ENCODE results near the gene TMEM255B.
"Not testable (repeated sequence)": the region's sequence is repeated elsewhere in the genome, so short reads cannot be mapped to it uniquely, and the experiment has no call there.

The TMEM255B gene

GRCh38 chr13:113820813-113821651, 62.0 kb downstream of the TMEM255B start:
- no peak for DNase-seq

GRCh38 chr13:113821847-113822246, 62.8 kb downstream of the TMEM255B start:
- DNase-seq: no peak

DNA sequence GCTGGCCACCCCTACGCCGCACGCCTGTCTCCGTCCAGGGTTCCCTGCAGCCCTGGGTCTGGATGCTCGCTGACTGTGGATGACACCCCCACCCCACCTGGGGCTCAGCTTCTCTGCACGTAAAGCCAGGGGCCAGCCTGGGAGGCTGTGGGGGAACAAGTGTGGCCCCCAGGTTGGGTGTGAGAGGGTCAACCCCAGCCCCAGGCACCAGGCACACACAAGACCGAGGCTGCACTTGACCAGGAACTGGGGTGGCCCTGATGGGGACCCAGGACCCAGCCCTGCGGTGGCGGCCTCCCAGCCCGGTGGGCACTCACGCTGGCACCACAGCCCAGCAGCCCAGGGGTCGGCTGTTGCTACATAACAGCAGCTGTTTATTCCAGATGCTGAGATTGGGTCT, 63.2 kb downstream of the TMEM255B start:
- no peak for DNase-seq

DNA sequence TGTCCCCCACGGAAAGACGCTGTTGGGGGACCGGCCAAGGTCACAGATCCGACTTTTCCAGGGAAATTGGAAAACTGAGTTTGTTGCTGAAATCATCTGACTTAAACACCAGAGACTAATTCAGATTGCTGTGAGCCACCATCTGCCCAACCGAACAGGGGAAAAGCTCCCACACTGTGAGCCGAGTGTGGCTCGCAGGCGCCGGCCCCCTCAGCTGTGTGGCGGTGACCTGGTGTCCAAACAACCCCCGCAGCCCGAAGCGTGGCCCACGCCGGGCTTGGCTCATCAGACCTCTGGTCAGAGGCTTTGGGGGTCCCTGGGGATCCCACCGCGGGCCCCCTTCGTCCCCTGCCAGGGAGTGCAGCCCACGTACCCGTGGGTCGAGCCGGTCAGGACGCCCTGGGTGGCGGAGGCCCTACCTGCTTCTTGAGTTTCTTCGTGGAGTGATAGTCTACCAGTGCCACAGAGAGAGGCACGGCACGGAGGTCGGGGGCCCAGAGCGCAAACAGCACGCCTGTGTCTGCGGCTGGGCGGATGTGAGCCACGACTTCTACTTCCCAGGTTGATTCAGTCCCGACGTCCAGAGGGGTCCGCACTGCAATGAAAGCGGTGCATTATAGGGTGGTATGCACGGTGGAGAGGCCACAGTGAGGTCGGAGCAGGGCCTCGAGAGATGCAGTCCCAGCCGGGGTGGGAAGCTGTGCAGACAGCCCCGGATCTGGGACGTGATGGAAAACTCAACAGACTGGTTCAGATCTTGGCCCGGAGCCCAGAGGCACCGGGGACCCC, 64.1 kb downstream of the TMEM255B start:
- DNase-seq: no peak

- DNase-seq: no peak
Measured at GRCh38 chr13:113823771-113824170, 64.7 kb downstream of the TMEM255B start.

GRCh38 chr13:113825841-113826240, 66.8 kb downstream of the TMEM255B start:
- DNase-seq: no peak

- DNase-seq: not testable (repeated sequence)
Measured at GRCh38 chr13:113826446-113826845, 67.4 kb downstream of the TMEM255B start.

DNA sequence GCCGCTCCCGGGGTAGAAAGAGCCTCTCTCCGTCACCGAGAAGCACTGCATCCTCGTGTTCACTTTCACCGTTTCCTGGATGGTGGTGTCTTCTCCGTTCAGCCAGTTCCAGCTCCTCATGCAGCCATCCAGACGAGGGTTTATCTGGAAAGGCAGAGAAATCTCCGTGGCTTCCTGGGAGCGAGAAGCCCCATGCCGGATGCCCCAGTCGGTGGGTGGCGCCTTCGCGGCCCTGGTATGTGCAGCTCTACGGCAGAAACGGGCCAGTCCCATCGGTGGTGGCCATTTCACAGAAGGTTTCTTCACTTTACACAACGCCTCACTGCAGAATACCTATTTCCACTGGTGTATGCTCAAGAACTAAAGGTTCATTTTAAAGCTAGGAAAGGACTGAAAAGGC, 68.0 kb downstream of the TMEM255B start:
- DNase-seq: no peak

- DNase-seq: no peak
Measured at GRCh38 chr13:113828282-113828825, 69.3 kb downstream of the TMEM255B start.

DNA sequence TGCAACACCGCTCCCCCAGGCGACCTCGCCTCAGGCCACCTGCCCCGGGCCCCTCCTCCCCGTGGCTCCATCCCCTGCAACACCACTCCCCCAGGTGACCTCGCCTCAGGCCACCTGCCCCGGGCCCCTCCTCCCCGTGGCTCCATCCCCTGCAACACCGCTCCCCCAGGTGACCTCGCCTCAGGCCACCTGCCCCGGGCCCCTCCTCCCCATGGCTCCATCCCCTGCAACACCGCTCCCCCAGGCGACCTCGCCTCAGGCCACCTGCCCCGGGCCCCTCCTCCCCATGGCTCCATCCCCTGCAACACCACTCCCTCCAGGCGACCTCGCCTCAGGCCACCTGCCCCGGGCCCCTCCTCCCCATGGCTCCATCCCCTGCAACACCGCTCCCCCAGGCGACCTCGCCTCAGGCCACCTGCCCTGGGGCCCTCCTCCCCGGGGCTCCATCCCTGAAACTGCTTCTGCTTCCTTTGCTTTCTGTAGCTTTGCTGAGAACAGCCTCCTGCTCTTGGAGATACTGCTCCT, 71.5 kb downstream of the TMEM255B start:
- not testable (repeated sequence) for DNase-seq

GRCh38 chr13:113831061-113831460, 72.0 kb downstream of the TMEM255B start:
- no peak for DNase-seq

DNA sequence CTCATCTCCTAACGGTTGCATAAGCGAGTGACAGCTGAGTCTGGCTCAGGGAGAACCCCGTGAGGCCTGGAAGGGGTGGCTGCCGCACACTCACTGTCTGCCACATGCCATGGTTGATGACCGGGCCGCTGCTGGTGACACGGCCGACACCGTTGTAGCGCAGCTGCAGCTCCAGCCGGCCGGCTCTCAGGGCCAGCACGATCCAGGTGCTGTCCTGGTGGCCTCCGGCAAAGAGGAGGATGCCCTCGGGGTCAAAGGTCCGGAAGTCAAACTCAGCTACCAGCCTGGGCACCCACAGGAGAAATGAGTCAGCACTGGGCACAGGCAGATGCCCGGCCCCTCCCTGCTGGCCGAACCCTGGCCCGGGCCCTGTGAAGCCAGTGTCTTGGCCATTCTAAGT, 73.2 kb downstream of the TMEM255B start:
- no peak for DNase-seq

GRCh38 chr13:113832631-113833030, 73.6 kb downstream of the TMEM255B start:
- DNase-seq: no peak

DNA sequence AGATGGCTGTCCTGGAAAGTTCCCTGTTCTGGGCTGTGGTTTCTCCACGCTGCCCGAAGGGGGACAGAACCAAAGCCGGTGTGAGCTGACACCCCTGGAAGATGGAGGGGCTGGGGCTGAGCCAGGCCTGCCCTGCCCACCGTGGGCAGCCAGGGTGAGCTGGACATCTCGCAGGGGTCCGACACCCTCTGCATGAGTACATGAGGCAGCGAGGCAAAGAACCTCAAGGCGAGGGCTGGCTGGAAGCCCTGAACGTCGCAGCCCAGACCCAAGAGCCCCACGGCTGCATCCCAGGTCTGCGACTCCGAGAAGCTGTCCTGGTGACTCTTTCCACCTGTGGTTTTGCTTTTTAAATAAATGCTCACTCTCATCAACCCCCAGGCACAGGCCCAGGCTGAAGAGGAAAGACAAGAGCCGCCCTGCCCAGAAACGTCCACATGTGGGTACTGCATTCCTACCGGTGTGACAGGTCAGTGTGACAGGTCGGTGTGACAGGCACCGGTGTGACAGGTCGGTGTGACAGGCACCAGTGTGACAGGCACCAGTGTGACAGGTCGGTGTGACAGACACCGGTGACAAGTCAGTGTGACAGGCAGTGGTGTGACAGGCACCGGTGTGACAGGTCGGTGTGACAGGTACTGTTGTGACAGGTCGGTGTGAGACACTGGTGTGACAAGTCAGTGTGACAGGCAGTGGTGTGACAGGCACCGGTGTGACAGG, 74.2 kb downstream of the TMEM255B start:
- DNase-seq: no peak

- not testable (repeated sequence) for DNase-seq
Measured at GRCh38 chr13:113834006-113834405, 75.0 kb downstream of the TMEM255B start.

DNA sequence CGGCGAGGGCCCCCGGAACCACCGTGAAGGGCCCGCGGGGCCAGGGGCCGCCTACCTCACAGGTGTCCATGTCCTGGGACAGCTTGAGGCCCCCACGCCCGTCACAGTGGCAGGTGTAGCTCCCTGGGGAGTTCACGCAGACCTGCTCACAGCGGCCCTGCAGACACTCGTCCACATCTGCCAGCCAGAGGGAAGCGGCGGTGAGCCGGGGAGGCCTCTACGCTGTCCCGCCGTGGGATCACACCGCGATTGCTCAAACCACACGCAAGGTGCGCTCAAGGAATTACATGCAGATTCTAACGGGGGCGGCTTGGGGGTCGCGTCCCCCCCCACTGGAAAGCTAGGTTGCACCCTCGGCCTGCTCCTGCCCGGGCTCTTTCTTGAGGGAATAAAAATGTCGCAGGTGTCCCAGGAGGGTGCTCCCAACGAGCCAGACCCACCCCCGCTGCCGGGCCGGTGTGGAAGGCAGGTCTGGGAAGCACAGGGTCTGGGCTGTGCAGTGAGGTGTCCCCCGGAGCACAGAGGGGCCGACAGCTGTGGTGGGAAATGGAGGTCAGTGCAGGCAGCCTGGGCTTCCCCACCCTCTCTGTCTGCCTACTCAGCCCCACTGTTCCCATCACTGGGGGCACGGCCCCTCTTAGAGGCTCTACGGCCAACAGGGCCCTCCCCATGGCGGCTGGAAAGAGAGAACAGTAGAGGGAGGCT, 75.6 kb downstream of the TMEM255B start:
- DNase-seq: no peak

GRCh38 chr13:113835461-113836270, 76.6 kb downstream of the TMEM255B start:
- DNase-seq: no peak

DNA sequence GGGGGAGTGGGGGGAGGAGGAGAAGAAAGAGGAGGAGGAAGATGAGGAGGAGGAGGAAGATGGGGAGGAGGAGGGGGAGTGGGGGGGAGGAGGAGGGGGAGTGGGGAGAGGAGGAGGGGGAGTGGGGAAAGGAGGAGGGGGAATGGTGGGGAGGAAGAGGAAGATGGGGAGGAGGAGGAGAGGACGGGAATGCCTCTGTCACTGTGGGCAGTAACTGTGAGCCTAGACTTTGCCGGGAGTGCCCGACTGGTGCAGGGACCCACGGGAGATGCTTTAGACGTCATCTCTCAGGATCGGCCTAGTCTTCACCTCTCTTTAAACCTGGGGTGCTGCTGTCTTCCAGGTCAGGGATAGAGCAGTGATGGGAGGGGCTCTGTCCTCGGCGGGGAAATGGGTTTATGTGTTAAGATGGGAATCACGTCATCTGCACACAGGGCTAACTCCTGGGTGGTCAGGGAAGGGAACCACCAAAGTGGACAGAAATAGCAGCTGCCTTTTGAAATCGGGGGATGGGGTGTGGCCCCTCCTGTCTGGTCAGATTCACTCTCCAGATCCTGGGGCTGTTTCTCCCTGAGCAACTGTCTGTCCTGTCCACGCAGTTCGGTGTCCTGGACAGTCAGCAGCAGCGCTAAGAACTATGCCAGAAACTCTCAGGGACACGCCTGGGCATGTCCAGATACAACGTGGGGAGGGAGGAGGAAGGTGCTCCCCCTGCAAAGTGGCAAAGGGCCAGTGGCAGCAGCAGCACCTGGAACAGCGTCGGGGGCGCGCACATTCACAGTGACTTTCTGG, 77.9 kb downstream of the TMEM255B start:
- no peak for DNase-seq

GRCh38 chr13:113837560-113838355, 78.7 kb downstream of the TMEM255B start:
- DNase-seq: no peak

Measured in activated CD4-positive, alpha-beta T cell treated with anti-CD3 and anti-CD28 coated beads, Interleukin-2, amount 50 U/mL, for 48 hours (primary cell).